ENCODE data around the gene RPS16. TPM values are rescaled to one million over a fixed set of nuclear protein-coding genes. Genes with fewer than 3 reads are reported as not detected.
A peak's percentile ranks its signal among the peaks of the same experiment; 100 is the strongest.

Gene RPS16
- total RNA-seq, 4 donors from 2014 or later: 1,023 to 1,769 (median 1,110) TPM

DNA sequence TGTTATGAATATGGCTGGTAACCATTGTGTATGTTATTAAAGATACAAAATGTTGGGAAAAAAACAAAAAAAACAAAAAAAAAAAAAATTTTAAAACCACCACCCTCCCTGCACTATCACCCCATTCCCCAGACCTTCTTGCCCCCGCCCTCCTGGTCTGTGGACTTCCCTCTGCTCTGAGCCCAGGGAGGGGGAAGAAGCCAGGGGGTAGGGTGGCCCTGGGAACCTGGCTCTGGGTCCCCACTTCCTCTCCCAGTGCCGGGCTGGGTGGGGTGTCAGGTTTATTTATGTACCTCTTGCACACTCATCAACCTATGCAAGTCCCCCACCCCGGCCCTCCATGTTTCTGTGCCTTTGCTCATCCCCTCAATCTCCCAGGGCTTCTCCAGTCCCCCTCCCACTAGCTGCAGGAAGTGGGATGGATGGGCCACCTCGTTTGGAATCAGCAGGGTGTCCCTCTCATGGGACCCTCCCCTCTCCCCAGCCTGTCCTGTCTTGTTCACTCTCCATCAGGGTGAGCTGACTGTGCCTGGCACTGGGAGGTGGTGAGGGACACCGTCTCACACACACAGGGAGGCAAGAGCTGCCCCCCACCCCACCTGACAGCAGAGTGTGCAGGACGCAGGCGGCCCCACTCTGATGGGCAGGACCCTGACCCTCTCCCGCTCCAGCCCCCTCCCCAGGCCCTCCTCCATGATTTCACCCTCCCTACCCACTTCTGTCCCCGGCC is 50.7 kb downstream of the RPS16 start:
- Histone ChIP-seq H3K4me3 (no peak overlapping the region), H3K4me1 (peaks cover 0 to 32% (median 5%) of the 10 kb centered on the region in 3 donors), H3K9me3 (no peaks in the 10 kb centered on the region), H3K27me3 (no peaks in the 10 kb centered on the region), H3K36me3 (peaks cover 0 to 98% of the 10 kb centered on the region in 2 donors), H3K27ac (peak overlapping the region in 1 of 4 donors; percentile 15)
- WGBS, 2 donors (ENCODE audit: low coverage in 1 of 2): 60 to 77% methylated on average over 1 to 5 of the region's 9 CpGs
- no peak for ATAC-seq
- TF ChIP-seq POLR2A (IDR thresholded peaks at IDR 0.05): no peak
- TF ChIP-seq EP300 (IDR thresholded peaks at IDR 0.05): no peak
- TF ChIP-seq, protein P1, sequence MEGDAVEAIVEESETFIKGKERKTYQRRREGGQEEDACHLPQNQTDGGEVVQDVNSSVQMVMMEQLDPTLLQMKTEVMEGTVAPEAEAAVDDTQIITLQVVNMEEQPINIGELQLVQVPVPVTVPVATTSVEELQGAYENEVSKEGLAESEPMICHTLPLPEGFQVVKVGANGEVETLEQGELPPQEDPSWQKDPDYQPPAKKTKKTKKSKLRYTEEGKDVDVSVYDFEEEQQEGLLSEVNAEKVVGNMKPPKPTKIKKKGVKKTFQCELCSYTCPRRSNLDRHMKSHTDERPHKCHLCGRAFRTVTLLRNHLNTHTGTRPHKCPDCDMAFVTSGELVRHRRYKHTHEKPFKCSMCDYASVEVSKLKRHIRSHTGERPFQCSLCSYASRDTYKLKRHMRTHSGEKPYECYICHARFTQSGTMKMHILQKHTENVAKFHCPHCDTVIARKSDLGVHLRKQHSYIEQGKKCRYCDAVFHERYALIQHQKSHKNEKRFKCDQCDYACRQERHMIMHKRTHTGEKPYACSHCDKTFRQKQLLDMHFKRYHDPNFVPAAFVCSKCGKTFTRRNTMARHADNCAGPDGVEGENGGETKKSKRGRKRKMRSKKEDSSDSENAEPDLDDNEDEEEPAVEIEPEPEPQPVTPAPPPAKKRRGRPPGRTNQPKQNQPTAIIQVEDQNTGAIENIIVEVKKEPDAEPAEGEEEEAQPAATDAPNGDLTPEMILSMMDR (IDR thresholded peaks at IDR 0.05): no peak
- TF ChIP-seq POLR2AphosphoS5 (IDR thresholded peaks at IDR 0.05): no peak

Small RNA genes within 50 kb of the gene (small RNA-seq; reads per million reads assigned to genes)
- 0 reads per million in 4 donors for gene MIR4530

Other genes with a start within 250 kb of the RPS16 start
- 10 to 100 TPM in 1 of 4 donors, 1 to 10 TPM in 1, under 1 TPM in 2; 0.13 to 13.7 (median 2.3) TPM for gene NCCRP1, start 239.0 kb downstream of the RPS16 start, total RNA-seq
- gene SYCN, start 231.7 kb downstream of the RPS16 start, total RNA-seq: not detected
- gene IFNL3, start 190.9 kb downstream of the RPS16 start, total RNA-seq: not detected
- not detected for gene IFNL4, start 187.1 kb downstream of the RPS16 start, total RNA-seq
- not detected for gene IFNL2, start 167.6 kb downstream of the RPS16 start, total RNA-seq
- gene IFNL1, start 139.5 kb downstream of the RPS16 start, total RNA-seq: not detected
- 1 to 10 TPM in 2 of 4 donors, under 1 TPM in 2; 0.16 to 1.5 (median 1.1) TPM for gene LRFN1, start 115.1 kb downstream of the RPS16 start, total RNA-seq
- gene GMFG, start 99.9 kb downstream of the RPS16 start, total RNA-seq: 10 to 100 TPM in 3 of 4 donors, 1 to 10 TPM in 1; 5.2 to 19.5 (median 14.8) TPM
- gene SAMD4B, start 93.5 kb downstream of the RPS16 start, total RNA-seq: 100 to 1,000 TPM in 1 of 4 donors, 10 to 100 TPM in 3; 68.2 to 121 (median 92.8) TPM
- gene PAF1, start 44.8 kb downstream of the RPS16 start, total RNA-seq: 10 to 100 TPM; 32.8 to 48.0 (median 44.0) TPM
- gene MED29, start 44.6 kb downstream of the RPS16 start, total RNA-seq: 10 to 100 TPM; 30.0 to 50.7 (median 36.4) TPM
- 100 to 1,000 TPM in 3 of 4 donors, 10 to 100 TPM in 1; 78.6 to 276 (median 158) TPM for gene ZFP36, start 29.1 kb downstream of the RPS16 start, total RNA-seq
- gene PLEKHG2, start 23.3 kb downstream of the RPS16 start, total RNA-seq: 10 to 100 TPM; 19.5 to 35.3 (median 23.4) TPM
- gene SUPT5H, start 9.6 kb upstream of the RPS16 start, total RNA-seq: 10 to 100 TPM; 71.5 to 99.1 (median 87.0) TPM
- 10 to 100 TPM; 50.8 to 53.5 (median 52.4) TPM for gene TIMM50, start 44.9 kb upstream of the RPS16 start, total RNA-seq
- not detected for gene DLL3, start 63.0 kb upstream of the RPS16 start, total RNA-seq
- not detected for gene SELENOV, start 79.2 kb upstream of the RPS16 start, total RNA-seq
- 1 to 10 TPM; 5.0 to 8.3 (median 6.5) TPM for gene EID2B, start 96.9 kb upstream of the RPS16 start, total RNA-seq
- gene EID2, start 104.2 kb upstream of the RPS16 start, total RNA-seq: 10 to 100 TPM; 11.4 to 17.3 (median 14.7) TPM
- gene LGALS13, start 166.6 kb upstream of the RPS16 start, total RNA-seq: not detected
- not detected for gene LGALS16, start 220.0 kb upstream of the RPS16 start, total RNA-seq